Upper lobe of right lung (tissue), 1 donor: Measurements from ENCODE around the gene ZC3H10. TPM values are rescaled to one million over a fixed set of nuclear protein-coding genes. Genes with fewer than 3 reads are reported as not detected.
A peak's percentile ranks its signal among the peaks of the same experiment; 100 is the strongest.

Source experiments
- ATAC-seq: fragments of 200-7000 bp; cut with Tn5 transposase; one replicate; pipeline ENCODE4 v1.9.1; 2020; ENCODE audit warnings: mild to moderate bottlenecking, moderate library complexity
- DNase-seq: peaks from one replicate; pipeline ENCODE4 v3.0.0-alpha.2; 2020
- H3K27ac ChIP-seq: fragments of 200-600 bp; one replicate; pipeline ENCODE4 v1.8.0; 2022
- H3K27me3 ChIP-seq: fragments of 200-600 bp; one replicate; pipeline ENCODE4 v1.8.0; 2022; ENCODE audit warnings: mild to moderate bottlenecking
- H3K36me3 ChIP-seq: fragments of 200-600 bp; one replicate; pipeline ENCODE4 v1.8.0; 2022
- H3K4me1 ChIP-seq: fragments of 200-600 bp; one replicate; pipeline ENCODE4 v1.8.0; 2022
- H3K4me3 ChIP-seq: fragments of 200-600 bp; one replicate; pipeline ENCODE4 v1.8.0; 2022; ENCODE audit warnings: mild to moderate bottlenecking
- H3K9me3 ChIP-seq: fragments of 200-600 bp; one replicate; pipeline ENCODE4 v1.8.0; 2022
- intact Hi-C: fragments of 100-400 bp; cut with DNase I; formaldehyde crosslinking; loops from one replicate; pipeline ENCODE4 v1.11.0; 2022
- total RNA-seq: library from RNA; stranded (reverse); fragmentation: NEBNext Ultra II Directional; extraction: Animal tissue kit (Norgen Biotek cat#: 25700); gene quantifications from one replicate; pipeline ENCODE4 v1.2.1, GENCODE V29; 2021
- TF ChIP-seq, protein P1 (sequence below): fragments of 200-600 bp; IDR thresholded peaks from one replicate; pipeline ENCODE4 v1.8.0; 2022; ENCODE audit warnings: antibody characterized with exemption
- donor health status: DM: no; HTN: yes; CAD: no; lungs with severe emphysema.

ZC3H10 gene
- total RNA-seq, 1 donor from 2014 or later: 8.4 TPM

DNA sequence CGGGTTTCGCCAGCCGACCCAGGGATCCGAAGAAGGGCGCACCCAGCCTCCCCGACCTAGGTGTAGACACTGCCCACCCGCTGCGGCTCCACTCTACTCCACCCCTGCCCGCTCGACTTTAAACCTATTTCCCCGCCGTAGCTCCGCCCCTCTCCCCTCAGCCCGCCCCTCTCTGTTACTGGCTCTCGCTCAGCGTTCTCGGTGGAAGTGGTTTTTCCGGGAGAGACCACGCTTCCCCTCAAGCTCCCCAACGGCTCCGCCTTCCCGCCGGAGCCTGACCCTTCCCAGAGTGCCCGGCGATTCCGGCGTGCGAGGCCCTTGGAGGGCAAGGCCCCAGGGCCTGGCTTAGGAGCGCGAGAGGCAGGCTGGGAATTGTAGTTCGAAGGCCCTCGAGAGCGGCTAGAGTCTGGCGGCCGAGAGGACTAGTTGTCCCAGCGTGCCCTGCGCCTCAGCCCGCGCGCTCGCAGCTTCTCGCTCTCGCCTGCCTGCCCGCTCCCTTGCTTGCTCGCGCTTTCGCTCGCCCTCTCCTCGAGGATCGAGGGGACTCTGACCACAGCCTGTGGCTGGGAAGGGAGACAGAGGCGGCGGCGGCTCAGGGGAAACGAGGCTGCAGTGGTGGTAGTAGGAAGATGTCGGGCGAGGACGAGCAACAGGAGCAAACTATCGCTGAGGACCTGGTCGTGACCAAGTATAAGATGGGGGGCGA, 13.8 kb upstream of the ZC3H10 start, which contains the start of gene PA2G4:
Gene PA2G4 (plus strand): TSS at position 451 of the 706 bp plus-strand sequence. CDS start 179 bp downstream, at position 630.
- ATAC-seq (peak; percentile 98), DNase-seq (peak; percentile 99)
- peaks cover 26% of the 10 kb centered on the region for H3K36me3 ChIP-seq
- intact Hi-C loops: no loop called here
- no peaks in the 10 kb centered on the region for H3K9me3 ChIP-seq
- TF ChIP-seq, protein P1, sequence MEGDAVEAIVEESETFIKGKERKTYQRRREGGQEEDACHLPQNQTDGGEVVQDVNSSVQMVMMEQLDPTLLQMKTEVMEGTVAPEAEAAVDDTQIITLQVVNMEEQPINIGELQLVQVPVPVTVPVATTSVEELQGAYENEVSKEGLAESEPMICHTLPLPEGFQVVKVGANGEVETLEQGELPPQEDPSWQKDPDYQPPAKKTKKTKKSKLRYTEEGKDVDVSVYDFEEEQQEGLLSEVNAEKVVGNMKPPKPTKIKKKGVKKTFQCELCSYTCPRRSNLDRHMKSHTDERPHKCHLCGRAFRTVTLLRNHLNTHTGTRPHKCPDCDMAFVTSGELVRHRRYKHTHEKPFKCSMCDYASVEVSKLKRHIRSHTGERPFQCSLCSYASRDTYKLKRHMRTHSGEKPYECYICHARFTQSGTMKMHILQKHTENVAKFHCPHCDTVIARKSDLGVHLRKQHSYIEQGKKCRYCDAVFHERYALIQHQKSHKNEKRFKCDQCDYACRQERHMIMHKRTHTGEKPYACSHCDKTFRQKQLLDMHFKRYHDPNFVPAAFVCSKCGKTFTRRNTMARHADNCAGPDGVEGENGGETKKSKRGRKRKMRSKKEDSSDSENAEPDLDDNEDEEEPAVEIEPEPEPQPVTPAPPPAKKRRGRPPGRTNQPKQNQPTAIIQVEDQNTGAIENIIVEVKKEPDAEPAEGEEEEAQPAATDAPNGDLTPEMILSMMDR: no peak
- peak within 1 kb of the TSS; percentile 83 for H3K4me3 ChIP-seq
- peaks cover 21% of the 10 kb centered on the region for H3K4me1 ChIP-seq
- peak within 1 kb of the TSS; percentile 88 for H3K27ac ChIP-seq
- H3K27me3 ChIP-seq: no peaks in the 10 kb centered on the region

DNA sequence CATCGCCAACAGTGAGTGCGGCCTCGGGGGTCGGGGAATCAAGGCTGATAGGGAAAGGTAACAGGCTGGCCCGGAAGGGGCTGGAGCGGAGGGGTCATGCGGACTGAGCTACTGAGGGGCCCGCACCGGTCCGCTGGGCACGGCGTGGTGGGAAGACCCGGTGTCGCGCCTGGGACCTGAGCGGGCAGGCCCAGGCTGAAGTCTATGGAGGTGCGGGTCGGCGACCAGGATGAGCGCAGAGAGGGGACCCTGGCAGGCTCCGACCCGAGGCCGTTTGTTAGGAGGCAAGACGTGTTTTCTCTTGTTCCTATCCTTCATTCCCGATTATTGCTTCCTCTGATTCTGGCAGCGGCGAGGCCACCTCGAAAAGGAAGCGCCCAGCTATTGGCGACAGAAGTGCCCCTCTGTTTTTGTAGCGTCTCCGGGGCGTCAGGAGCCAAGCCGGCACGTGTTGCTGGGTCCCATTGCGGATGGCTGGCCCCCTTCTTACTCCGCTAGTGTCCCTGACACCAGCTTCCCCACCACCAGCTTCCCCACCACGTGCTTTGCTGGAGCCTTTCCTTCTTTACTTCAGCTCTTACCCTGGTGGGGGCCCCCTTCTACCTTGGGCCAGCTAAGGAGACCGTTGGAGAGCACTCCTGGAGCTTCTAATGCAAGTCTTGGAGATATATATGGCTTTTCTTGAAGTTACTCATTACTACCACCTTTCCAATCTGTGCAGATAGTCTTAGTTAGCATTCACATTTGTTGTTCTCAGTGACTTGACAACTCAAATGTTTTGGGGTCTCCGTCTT, 13.1 kb upstream of the ZC3H10 start:
- H3K4me1 ChIP-seq: peaks cover 21% of the 10 kb centered on the region

DNA sequence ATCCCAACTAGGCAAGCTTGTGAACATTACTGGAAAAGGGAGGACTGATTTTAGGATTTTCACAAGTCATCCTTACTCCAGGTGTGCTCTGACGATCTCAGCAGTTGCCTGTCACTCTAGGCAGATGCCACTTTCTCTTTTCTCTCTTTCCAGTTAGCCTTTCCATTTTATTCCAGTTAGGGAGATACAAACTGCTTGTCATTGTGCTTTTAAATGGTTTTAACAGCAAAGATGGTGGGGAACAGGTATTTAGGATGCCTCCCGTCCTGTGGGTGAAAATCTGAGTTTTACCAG, 12.5 kb upstream of the ZC3H10 start:
- Histone ChIP-seq H3K4me1 (peaks cover 21% of the 10 kb centered on the region), H3K27me3 (no peaks in the 10 kb centered on the region), H3K4me3 (peak overlapping the region; percentile 83), H3K36me3 (peaks cover 39% of the 10 kb centered on the region), H3K9me3 (no peaks in the 10 kb centered on the region), H3K27ac (no peak overlapping the region)
- no peak for DNase-seq
- intact Hi-C loops: no loop called here
- ATAC-seq: no peak
- TF ChIP-seq, protein P1: no peak

More for the DNA sequence above, 13.1 kb upstream of the ZC3H10 start:
- Histone ChIP-seq H3K9me3 (no peaks in the 10 kb centered on the region), H3K27me3 (no peaks in the 10 kb centered on the region), H3K27ac (peak overlapping the region; percentile 88), H3K4me3 (peak overlapping the region; percentile 83), H3K36me3 (peaks cover 33% of the 10 kb centered on the region)
- ATAC-seq (peak; percentile 29), DNase-seq (no peak)
- intact Hi-C loops: no loop called here
- TF ChIP-seq, protein P1: no peak

DNA sequence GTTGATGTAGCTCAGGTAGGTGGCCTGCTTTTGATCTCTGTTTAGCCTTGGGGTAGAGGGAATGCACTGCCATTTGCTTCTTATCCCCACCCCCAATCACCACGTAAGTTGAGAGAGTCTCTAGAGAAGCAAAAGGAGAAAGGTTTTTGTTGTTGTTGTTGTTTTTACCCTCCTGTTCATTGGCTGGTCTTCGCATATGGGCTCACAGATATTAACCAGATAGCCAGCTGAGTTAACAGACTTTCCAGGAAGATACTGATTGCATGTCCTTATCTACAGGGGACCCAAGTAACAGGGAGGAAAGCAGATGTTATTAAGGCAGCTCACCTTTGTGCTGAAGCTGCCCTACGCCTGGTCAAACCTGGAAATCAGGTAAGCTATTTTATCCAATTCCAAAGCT, 10.8 kb upstream of the ZC3H10 start:
- no peak overlapping the region for H3K4me3 ChIP-seq
- H3K27me3 ChIP-seq: no peaks in the 10 kb centered on the region
- no peak for ATAC-seq
- peaks cover 56% of the 10 kb centered on the region for H3K36me3 ChIP-seq
- intact Hi-C loops: no loop called here
- DNase-seq: no peak
- H3K4me1 ChIP-seq: peaks cover 21% of the 10 kb centered on the region
- H3K27ac ChIP-seq: no peak overlapping the region
- H3K9me3 ChIP-seq: no peaks in the 10 kb centered on the region
- TF ChIP-seq, protein P1: no peak

DNA sequence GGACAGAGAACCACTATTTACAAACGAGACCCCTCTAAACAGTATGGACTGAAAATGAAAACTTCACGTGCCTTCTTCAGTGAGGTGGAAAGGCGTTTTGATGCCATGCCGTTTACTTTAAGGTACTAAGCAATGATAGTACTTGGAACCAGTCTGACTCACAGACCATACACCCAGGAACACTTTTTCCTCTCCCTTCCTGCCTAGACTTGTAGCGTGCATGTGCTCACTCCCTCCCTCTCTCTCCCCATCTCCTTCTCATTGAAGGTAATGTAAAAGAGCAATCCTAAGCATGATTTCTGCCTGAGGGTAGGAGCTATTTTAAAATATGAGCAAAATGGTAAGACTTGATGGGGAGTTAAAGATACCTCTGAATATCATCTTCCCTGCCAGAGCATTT, 7.5 kb upstream of the ZC3H10 start:
- H3K4me1 ChIP-seq: peaks cover 9% of the 10 kb centered on the region
- ATAC-seq (no peak), DNase-seq (no peak)
- TF ChIP-seq, protein P1: no peak
- intact Hi-C loops: no loop called here
- H3K4me3 ChIP-seq: no peak overlapping the region
- H3K9me3 ChIP-seq: no peaks in the 10 kb centered on the region
- H3K36me3 ChIP-seq: peaks cover 72% of the 10 kb centered on the region
- H3K27ac ChIP-seq: no peak overlapping the region
- H3K27me3 ChIP-seq: no peaks in the 10 kb centered on the region
